Keratinocyte (primary cell): ENCODE data around the gene DCTD. TPM values are rescaled to one million over a fixed set of nuclear protein-coding genes. Genes with fewer than 3 reads are reported as not detected.

Source experiments
- DNase-seq: peaks from one replicate; pipeline ENCODE4 v3.0.0-alpha.2; 2011; ENCODE audit warnings: low read depth, missing footprints, low spot score
- FAIRE-seq: peaks from 2 replicates; lab custom pipeline; 2011; peaks lifted over from hg19 to GRCh38; lab: Jason Lieb, UNC
- H2AFZ ChIP-seq: 2 replicates; pipeline ENCODE4 v1.6.0; 2012; ENCODE audit warnings: low read length, control low read depth, inconsistent platforms; ENCODE audit not compliant: control insufficient read depth
- H3K27ac ChIP-seq: 2 replicates; pipeline ENCODE4 v1.5.1; 2011; ENCODE audit warnings: low read length; ENCODE audit not compliant: control insufficient read depth, insufficient read depth
- H3K27me3 ChIP-seq: 3 replicates; pipeline ENCODE4 v1.6.0; 2011; ENCODE audit warnings: low read length; ENCODE audit not compliant: control insufficient read depth, insufficient read depth; ENCODE audit errors: extremely low read depth
- H3K36me3 ChIP-seq, 2 experiments: 2 replicates in 1 of 2; 3 replicates in 1 of 2; pipeline ENCODE4 v1.5.1; 2011; ENCODE audit warnings: low read length in 2 of 2, mild to moderate bottlenecking in 1 of 2; ENCODE audit not compliant: control insufficient read depth in 2 of 2, insufficient read depth in 2 of 2; ENCODE audit errors: extremely low read depth in 1 of 2
- H3K4me1 ChIP-seq: 3 replicates; pipeline ENCODE4 v1.5.1; 2011; ENCODE audit warnings: low read length; ENCODE audit not compliant: control insufficient read depth, insufficient read depth; ENCODE audit errors: extremely low read depth
- H3K4me2 ChIP-seq: 3 replicates; pipeline ENCODE4 v1.6.0; 2011; ENCODE audit warnings: low read depth, low read length; ENCODE audit not compliant: control insufficient read depth, insufficient read depth; ENCODE audit errors: extremely low read depth
- H3K4me3 ChIP-seq, 3 experiments: fragments of 200-600 bp in 1 of 3; sonication (generic) in 1 of 3; 2 replicates in 2 of 3; 3 replicates in 1 of 3; pipeline ENCODE4 v1.5.1; 2011 to 2016; ENCODE audit warnings: low read length in 3 of 3, mild to moderate bottlenecking in 3 of 3, control low read depth in 2 of 3, inconsistent platforms in 1 of 3, low read depth in 1 of 3, mixed read lengths in 1 of 3, mixed run types in 1 of 3, moderate library complexity in 1 of 3; ENCODE audit not compliant: control insufficient read depth in 2 of 3, insufficient read depth in 2 of 3; ENCODE audit errors: extremely low read depth in 1 of 3
- H3K79me2 ChIP-seq: 2 replicates; pipeline ENCODE4 v1.6.0; 2012; ENCODE audit warnings: low read length; ENCODE audit not compliant: control insufficient read depth, insufficient read depth
- H3K9ac ChIP-seq: 3 replicates; pipeline ENCODE4 v1.6.0; 2011; ENCODE audit warnings: low read length; ENCODE audit not compliant: control insufficient read depth, insufficient read depth; ENCODE audit errors: extremely low read depth
- H3K9me1 ChIP-seq: 3 replicates; pipeline ENCODE4 v1.6.0; 2011; ENCODE audit warnings: low read length; ENCODE audit not compliant: control insufficient read depth, insufficient read depth; ENCODE audit errors: extremely low read depth
- H3K9me3 ChIP-seq: 2 replicates; pipeline ENCODE4 v1.5.1; 2012; ENCODE audit warnings: low read depth, low read length; ENCODE audit not compliant: control insufficient read depth
- H4K20me1 ChIP-seq: 3 replicates; pipeline ENCODE4 v1.6.0; 2011; ENCODE audit warnings: low read length; ENCODE audit not compliant: control insufficient read depth, insufficient read depth; ENCODE audit errors: extremely low read depth
- CTCF ChIP-seq, 3 experiments: IDR thresholded peaks in 1 of 3; conservative IDR thresholded peaks in 1 of 3; optimal IDR thresholded peaks in 1 of 3; 2 replicates in 2 of 3; 3 replicates in 1 of 3; pipeline versions ENCODE3 to v1.5.1; 2011; ENCODE audit warnings: low read length in 3 of 3, mild to moderate bottlenecking in 3 of 3, moderate library complexity in 2 of 3, control low read depth in 1 of 3, inconsistent platforms in 1 of 3; ENCODE audit not compliant: insufficient read depth in 2 of 3; ENCODE audit errors: extremely low read depth in 1 of 3
- EZH2 ChIP-seq: IDR thresholded peaks from one replicate; pipeline ENCODE4 v1.6.1; 2012; ENCODE audit warnings: inconsistent platforms, mild to moderate bottlenecking, low read length, moderate library complexity
- dilution Hi-C: fragments of 300-500 bp; cut with MboI; formaldehyde crosslinking; loops from one replicate; pipeline ENCODE4 v1.7.0; 2020; ENCODE audit warnings: low sequenced_read_pairs; ENCODE audit not compliant: extremely low pct_ligation_motif_present
- polyA plus RNA-seq, 5 experiments: library from polyadenylated mRNA; depleted of rRNA in 3 of 5; stranded (reverse) in 3 of 5; stranded (forward) in 1 of 5; unstranded in 1 of 5; fragments of >200 nt; gene quantifications; 1 replicate in 1 of 5; 2 replicates in 3 of 5; 3 replicates in 1 of 5; pipeline versions ENCODE4 v1.2.1 to v1.2.3, GENCODE V29; 2011 to 2012; ENCODE audit warnings: missing spikeins in 2 of 5, low read depth in 1 of 5, low replicate concordance in 1 of 5

DCTD gene
- polyA plus RNA-seq, 1 donor (not counting 4 experiments of a cell fraction or from before 2014, with no cell fraction given), result 119 TPM

- peak overlapping the region; percentile 50 for H3K4me2 ChIP-seq
- no peaks in the 10 kb centered on the region for H4K20me1 ChIP-seq
- peak overlapping the region; percentile 85 for H2AFZ ChIP-seq
- dilution Hi-C loops, result loop anchor here (25.0 kb wide), 1 partner anchor 324 kb away; no protein-coding TSS in a partner anchor
- FAIRE-seq, result peak; percentile 84
- peaks cover 14% of the 10 kb centered on the region for H3K27me3 ChIP-seq
- H3K9me3 ChIP-seq, result no peaks in the 10 kb centered on the region
- TF ChIP-seq EZH2, result no peak
- peak; percentile 94 to 99 (median 98) for TF ChIP-seq CTCF (optimal IDR thresholded peaks at IDR 0.05 in 1 of 3, IDR thresholded peaks at IDR 0.05 in 1 of 3, conservative IDR thresholded peaks at IDR 0.05 in 1 of 3; ENCODE audit: extremely low read depth in 1 of 3, insufficient read depth in 2 of 3, low read length in 3 of 3)
- DNase-seq, result no peak
- H3K4me1 ChIP-seq, result no peaks in the 10 kb centered on the region
- no peaks in the 10 kb centered on the region for H3K79me2 ChIP-seq
- no peaks in the 10 kb centered on the region for H3K36me3 ChIP-seq
- no peak overlapping the region for H3K9ac ChIP-seq
- H3K9me1 ChIP-seq, result no peaks in the 10 kb centered on the region
- no peak overlapping the region for H3K27ac ChIP-seq
- H3K4me3 ChIP-seq, result no peak overlapping the region
These were observed 21.0 kb upstream of the DCTD start for GRCh38 chr4:182938205-182938645.

GRCh38 chr4:182937268-182938204 lies 20.4 kb upstream of the DCTD start:
- H3K9me1 ChIP-seq, result no peaks in the 10 kb centered on the region
- TF ChIP-seq EZH2 (no peak), CTCF (optimal IDR thresholded peaks at IDR 0.05 in 1 of 3, IDR thresholded peaks at IDR 0.05 in 1 of 3, conservative IDR thresholded peaks at IDR 0.05 in 1 of 3; ENCODE audit: extremely low read depth in 1 of 3, insufficient read depth in 2 of 3, low read length in 3 of 3) (no peak)
- no peaks in the 10 kb centered on the region for H3K9me3 ChIP-seq
- H2AFZ ChIP-seq, result no peak overlapping the region
- no peaks in the 10 kb centered on the region for H3K36me3 ChIP-seq
- FAIRE-seq, result no peak
- H3K4me2 ChIP-seq, result no peak overlapping the region
- no peak overlapping the region for H3K27ac ChIP-seq
- H3K4me1 ChIP-seq, result no peaks in the 10 kb centered on the region
- H3K27me3 ChIP-seq, result peaks cover 9% of the 10 kb centered on the region
- H3K4me3 ChIP-seq, result no peak overlapping the region
- no peaks in the 10 kb centered on the region for H3K79me2 ChIP-seq
- DNase-seq, result no peak
- no peak overlapping the region for H3K9ac ChIP-seq
- H4K20me1 ChIP-seq, result no peaks in the 10 kb centered on the region
- dilution Hi-C loops, result loop anchor here (25.0 kb wide), 1 partner anchor 325 kb away; no protein-coding TSS in a partner anchor
